Measurements from ENCODE around the gene ATRAID. TPM values are rescaled to one million over a fixed set of nuclear protein-coding genes. Genes with fewer than 3 reads are reported as not detected.
A peak's percentile ranks its signal among the peaks of the same experiment; 100 is the strongest.

Gene ATRAID
- total RNA-seq, 2 donors from 2014 or later: 101 to 140 TPM

DNA sequence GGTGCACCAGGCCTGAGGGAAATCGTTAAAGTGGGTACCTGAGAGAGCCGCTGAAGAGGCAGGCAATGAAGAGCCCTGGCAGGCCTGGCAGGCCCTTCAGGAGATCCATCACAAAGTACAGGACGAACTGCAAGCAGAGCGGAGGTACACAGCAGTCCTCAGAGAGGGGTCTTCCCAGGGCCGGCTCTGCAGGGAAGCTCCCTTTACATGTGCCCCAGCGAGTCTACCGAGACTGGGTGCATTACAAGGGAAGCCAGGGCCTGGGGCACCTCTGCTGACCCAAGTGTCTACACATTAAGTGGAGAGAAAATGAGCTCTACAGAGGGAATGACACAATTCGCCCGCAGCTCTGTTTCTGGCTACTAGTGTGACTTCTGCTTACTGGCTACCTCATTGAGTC lies 8.1 kb upstream of the ATRAID start:
- no peak overlapping the region for H3K9ac ChIP-seq (ENCODE audit: extremely low read depth, low read length, poor library complexity, severe bottlenecking)

DNA sequence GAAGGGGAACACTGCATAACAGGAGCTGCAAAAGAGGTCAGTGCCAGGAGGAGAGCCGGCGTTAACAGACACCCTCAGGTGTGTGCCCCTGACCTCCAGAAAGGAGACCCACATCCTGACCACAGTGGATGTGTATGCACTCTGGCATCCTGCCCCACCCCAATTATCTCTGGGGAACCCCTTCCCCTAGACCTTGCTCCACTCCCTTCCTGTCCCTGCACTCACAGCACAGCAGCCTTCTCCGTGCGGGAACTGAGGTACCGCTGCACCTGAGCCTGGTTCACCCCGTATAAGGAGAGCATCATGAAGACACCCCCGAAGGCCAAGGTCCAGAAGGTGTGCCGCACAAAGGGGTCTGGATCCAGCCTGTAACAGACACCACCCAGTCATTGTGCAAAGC lies 7.3 kb upstream of the ATRAID start:
- Histone ChIP-seq H3K27ac (ENCODE audit: low read depth, low read length) (no peak overlapping the region), H3K36me3 (ENCODE audit: control insufficient read depth, insufficient read depth, low read length) (peaks cover 77% of the 10 kb centered on the region), H3K4me1 (ENCODE audit: control insufficient read depth, insufficient read depth, low read length) (peaks cover 6% of the 10 kb centered on the region), H3K9ac (ENCODE audit: extremely low read depth, low read length, poor library complexity, severe bottlenecking) (no peak overlapping the region), H3K4me3 (ENCODE audit: low read length) (no peak overlapping the region), H3K9me3 (ENCODE audit: control insufficient read depth, low read length) (no peaks in the 10 kb centered on the region), H3K27me3 (ENCODE audit: control insufficient read depth, insufficient read depth, low read length, poor library complexity, severe bottlenecking) (no peaks in the 10 kb centered on the region)
- Mint-ChIP-seq H3K4me1 (peaks cover 18% of the 10 kb centered on the region), H3K36me3 (ENCODE audit: low read depth) (peaks cover 90% of the 10 kb centered on the region), H3K27ac (no peak overlapping the region), H3K4me3 (no peak overlapping the region), H3K9me3 (no peaks in the 10 kb centered on the region), H3K27me3 (ENCODE audit: insufficient read depth) (no peaks in the 10 kb centered on the region)
- DNase-seq: no peak
- WGBS, 2 experiments (ENCODE audit: insufficient coverage in 1 of 2, insufficient read length in 1 of 2): 95 to 100% methylated on average over 4 to 8 of the region's 8 CpGs
- TF ChIP-seq, protein P1, sequence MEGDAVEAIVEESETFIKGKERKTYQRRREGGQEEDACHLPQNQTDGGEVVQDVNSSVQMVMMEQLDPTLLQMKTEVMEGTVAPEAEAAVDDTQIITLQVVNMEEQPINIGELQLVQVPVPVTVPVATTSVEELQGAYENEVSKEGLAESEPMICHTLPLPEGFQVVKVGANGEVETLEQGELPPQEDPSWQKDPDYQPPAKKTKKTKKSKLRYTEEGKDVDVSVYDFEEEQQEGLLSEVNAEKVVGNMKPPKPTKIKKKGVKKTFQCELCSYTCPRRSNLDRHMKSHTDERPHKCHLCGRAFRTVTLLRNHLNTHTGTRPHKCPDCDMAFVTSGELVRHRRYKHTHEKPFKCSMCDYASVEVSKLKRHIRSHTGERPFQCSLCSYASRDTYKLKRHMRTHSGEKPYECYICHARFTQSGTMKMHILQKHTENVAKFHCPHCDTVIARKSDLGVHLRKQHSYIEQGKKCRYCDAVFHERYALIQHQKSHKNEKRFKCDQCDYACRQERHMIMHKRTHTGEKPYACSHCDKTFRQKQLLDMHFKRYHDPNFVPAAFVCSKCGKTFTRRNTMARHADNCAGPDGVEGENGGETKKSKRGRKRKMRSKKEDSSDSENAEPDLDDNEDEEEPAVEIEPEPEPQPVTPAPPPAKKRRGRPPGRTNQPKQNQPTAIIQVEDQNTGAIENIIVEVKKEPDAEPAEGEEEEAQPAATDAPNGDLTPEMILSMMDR (conservative IDR thresholded peaks at IDR 0.05): no peak

More for the DNA sequence above, 8.1 kb upstream of the ATRAID start:
- H3K9me3 Mint-ChIP-seq: no peaks in the 10 kb centered on the region
- peaks cover 71% of the 10 kb centered on the region for H3K36me3 ChIP-seq (ENCODE audit: control insufficient read depth, insufficient read depth, low read length)
- peaks cover 9% of the 10 kb centered on the region for H3K4me1 Mint-ChIP-seq
- H3K27ac ChIP-seq (ENCODE audit: low read depth, low read length): no peak overlapping the region
- peak; percentile 13 for DNase-seq
- TF ChIP-seq, protein P1 (conservative IDR thresholded peaks at IDR 0.05): no peak
- H3K4me1 ChIP-seq (ENCODE audit: control insufficient read depth, insufficient read depth, low read length): no peaks in the 10 kb centered on the region
- 87 to 92% methylated on average over 7 to 9 of the region's 9 CpGs for WGBS, 2 experiments (ENCODE audit: insufficient coverage in 1 of 2, insufficient read length in 1 of 2)
- H3K36me3 Mint-ChIP-seq (ENCODE audit: low read depth): peaks cover 87% of the 10 kb centered on the region
- H3K4me3 ChIP-seq (ENCODE audit: low read length): no peak overlapping the region
- H3K9me3 ChIP-seq (ENCODE audit: control insufficient read depth, low read length): no peaks in the 10 kb centered on the region
- no peak overlapping the region for H3K4me3 Mint-ChIP-seq
- no peaks in the 10 kb centered on the region for H3K27me3 ChIP-seq (ENCODE audit: control insufficient read depth, insufficient read depth, low read length, poor library complexity, severe bottlenecking)
- no peak overlapping the region for H3K27ac Mint-ChIP-seq
- H3K27me3 Mint-ChIP-seq (ENCODE audit: insufficient read depth): no peaks in the 10 kb centered on the region

DNA sequence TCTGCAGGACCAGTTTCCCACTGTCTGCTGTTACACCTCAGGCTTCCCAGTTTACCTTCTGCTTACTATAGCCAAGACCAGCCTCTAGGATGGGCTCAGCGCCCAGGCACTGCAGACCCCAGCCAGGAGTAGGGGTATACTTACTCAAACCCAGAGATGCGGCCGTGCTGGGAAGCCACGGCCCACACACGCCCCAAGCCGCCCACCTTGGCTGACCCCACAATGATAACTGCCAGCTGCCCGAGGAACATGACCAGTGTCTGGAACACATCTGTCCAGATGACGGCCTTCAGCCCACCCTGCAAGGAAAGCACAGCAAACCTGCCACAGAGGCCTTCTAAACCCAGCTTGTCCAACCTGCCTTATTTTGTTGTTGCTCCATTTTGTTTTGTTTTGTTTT lies 6.6 kb upstream of the ATRAID start:
- H3K27me3 ChIP-seq (ENCODE audit: control insufficient read depth, insufficient read depth, low read length, poor library complexity, severe bottlenecking): no peaks in the 10 kb centered on the region
- TF ChIP-seq, protein P1 (conservative IDR thresholded peaks at IDR 0.05): no peak
- Mint-ChIP-seq H3K9me3 (no peaks in the 10 kb centered on the region), H3K4me3 (no peak overlapping the region), H3K36me3 (ENCODE audit: low read depth) (peaks cover 90% of the 10 kb centered on the region), H3K27ac (no peak overlapping the region), H3K4me1 (peaks cover 24% of the 10 kb centered on the region), H3K27me3 (ENCODE audit: insufficient read depth) (no peaks in the 10 kb centered on the region)
- H3K4me3 ChIP-seq (ENCODE audit: low read length): no peak overlapping the region
- no peak for DNase-seq
- 93 to 96% methylated on average over 8 of the region's 8 CpGs for WGBS, 2 experiments (ENCODE audit: insufficient coverage in 1 of 2, insufficient read length in 1 of 2)
- H3K9ac ChIP-seq (ENCODE audit: extremely low read depth, low read length, poor library complexity, severe bottlenecking): no peak overlapping the region
- H3K4me1 ChIP-seq (ENCODE audit: control insufficient read depth, insufficient read depth, low read length): peaks cover 7% of the 10 kb centered on the region
- H3K9me3 ChIP-seq (ENCODE audit: control insufficient read depth, low read length): no peaks in the 10 kb centered on the region
- peaks cover 84% of the 10 kb centered on the region for H3K36me3 ChIP-seq (ENCODE audit: control insufficient read depth, insufficient read depth, low read length)
- H3K27ac ChIP-seq (ENCODE audit: low read depth, low read length): no peak overlapping the region

All from endodermal cell (in vitro differentiated cells).